Suppressor macrophage (primary cell): ENCODE data around the gene FBLN7.
A peak's percentile ranks its signal among the peaks of the same experiment; 100 is the strongest.
"Not testable (repeated sequence)": the region's sequence is repeated elsewhere in the genome, so short reads cannot be mapped to it uniquely, and the experiment has no call there.

Experiments used
- DNase-seq, 4 experiments: peaks; one replicate each; pipeline ENCODE4 v3.0.0-alpha.2; 2020 to 2022

The FBLN7 gene

GRCh38 chr2:112185131-112185530 is 46.9 kb downstream of the FBLN7 start:
- DNase-seq, result no peak

GRCh38 chr2:112187046-112187715 is 49.0 kb downstream of the FBLN7 start:
- no peak for DNase-seq

GRCh38 chr2:112187805-112188596 is 49.8 kb downstream of the FBLN7 start:
- DNase-seq, result no peak

- DNase-seq, result no peak
Observed at GRCh38 chr2:112189001-112189556, 50.9 kb downstream of the FBLN7 start.

GRCh38 chr2:112194028-112194427 is 55.8 kb downstream of the FBLN7 start:
- DNase-seq, result no peak

- no peak for DNase-seq
Observed at GRCh38 chr2:112194482-112194881, 56.3 kb downstream of the FBLN7 start.

GRCh38 chr2:112195167-112195766 is 57.1 kb downstream of the FBLN7 start:
- no peak for DNase-seq

- DNase-seq, result no peak
Observed at GRCh38 chr2:112195950-112196349, 57.8 kb downstream of the FBLN7 start.

GRCh38 chr2:112197868-112198267 is 59.7 kb downstream of the FBLN7 start:
- DNase-seq, result no peak

- DNase-seq, result no peak
Observed at GRCh38 chr2:112198780-112199179, 60.6 kb downstream of the FBLN7 start.

- no peak for DNase-seq
Observed at GRCh38 chr2:112199188-112199587, 61.0 kb downstream of the FBLN7 start.

- peak; percentile 18 to 49 (median 34) for DNase-seq
Observed at GRCh38 chr2:112201696-112202430, 63.7 kb downstream of the FBLN7 start.

- peak in 2 of 4 experiments; percentile 15 to 16 for DNase-seq
Observed at GRCh38 chr2:112204411-112204810, 66.2 kb downstream of the FBLN7 start.

GRCh38 chr2:112207905-112208304 is 69.7 kb downstream of the FBLN7 start:
- not testable (repeated sequence) for DNase-seq

- DNase-seq, result peak in 1 of 4 experiments; percentile 4
Observed at GRCh38 chr2:112216167-112216566, 78.0 kb downstream of the FBLN7 start.

GRCh38 chr2:112217854-112218253 is 79.7 kb downstream of the FBLN7 start:
- DNase-seq, result no peak

- DNase-seq, result no peak
Observed at GRCh38 chr2:112220186-112220585, 82.0 kb downstream of the FBLN7 start.

GRCh38 chr2:112220831-112221230 is 82.6 kb downstream of the FBLN7 start:
- DNase-seq, result peak in 1 of 4 experiments; percentile 5

GRCh38 chr2:112229348-112229747 is 91.2 kb downstream of the FBLN7 start:
- DNase-seq, result no peak

- DNase-seq, result no peak
Observed at GRCh38 chr2:112230371-112230770, 92.2 kb downstream of the FBLN7 start.
